Suppressor macrophage treated with lipopolysaccharide for 4 hours (primary cell): Measurements from ENCODE around the gene TPSB2.
"Not testable (repeated sequence)": the region's sequence is repeated elsewhere in the genome, so short reads cannot be mapped to it uniquely, and the experiment has no call there.

Source experiments
- DNase-seq: peaks from one replicate; pipeline ENCODE4 v3.0.0-alpha.2; 2020

Gene TPSB2

GRCh38 chr16:1230084-1230470, at the start of gene TPSB2:
Gene TPSB2 (minus strand): TSS chr16:1230184. CDS start chr16:1229951, 233 bp downstream.
- not testable (repeated sequence) for DNase-seq

DNA sequence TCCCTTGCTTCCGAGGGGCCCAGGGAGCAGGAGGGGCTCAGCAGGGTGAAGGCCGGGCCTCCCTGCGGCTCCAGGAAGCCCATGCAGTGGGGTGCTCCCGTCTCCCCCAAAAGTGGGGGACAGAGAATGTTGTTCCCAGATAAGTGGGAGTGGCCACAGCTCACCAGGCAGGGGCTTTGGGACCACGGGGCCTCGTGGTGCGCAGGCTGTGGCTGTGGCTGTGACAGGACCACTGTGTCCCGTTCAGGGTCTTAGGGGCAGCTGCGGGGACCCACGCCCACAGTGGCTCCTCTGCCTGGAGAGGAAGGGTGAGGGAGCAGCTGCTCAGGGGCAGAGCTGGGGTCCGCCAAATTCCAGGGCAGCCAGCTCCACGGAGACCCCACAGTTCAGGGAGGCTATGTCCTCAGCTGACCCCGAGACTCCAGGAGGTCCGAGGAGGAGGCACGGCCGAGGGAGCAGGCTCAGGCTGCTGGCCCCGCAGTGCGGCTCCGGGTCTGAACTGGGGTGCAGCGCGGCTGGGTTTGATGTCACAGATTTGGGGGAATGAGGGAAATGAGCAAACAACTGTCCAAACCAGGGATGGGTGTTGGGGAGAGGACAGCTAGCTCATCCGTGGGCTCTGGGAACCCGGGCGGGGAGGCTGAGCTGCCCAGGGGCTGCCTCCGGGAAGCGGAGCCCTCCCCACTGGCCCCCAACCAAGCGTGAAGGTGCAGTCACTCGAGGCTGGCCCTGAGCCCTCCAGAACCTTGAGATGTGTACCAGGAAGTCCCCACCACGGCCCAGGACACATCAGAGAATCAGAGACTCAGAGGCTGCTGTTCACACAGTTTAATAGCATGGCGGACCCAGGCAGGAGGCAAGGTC, 49.3 kb upstream of the TPSB2 start:
- DNase-seq = no peak

- no peak for DNase-seq
These were observed 48.5 kb upstream of the TPSB2 start for GRCh38 chr16:1278477-1278876.

GRCh38 chr16:1277617-1278282, 47.8 kb upstream of the TPSB2 start:
- no peak for DNase-seq

DNA sequence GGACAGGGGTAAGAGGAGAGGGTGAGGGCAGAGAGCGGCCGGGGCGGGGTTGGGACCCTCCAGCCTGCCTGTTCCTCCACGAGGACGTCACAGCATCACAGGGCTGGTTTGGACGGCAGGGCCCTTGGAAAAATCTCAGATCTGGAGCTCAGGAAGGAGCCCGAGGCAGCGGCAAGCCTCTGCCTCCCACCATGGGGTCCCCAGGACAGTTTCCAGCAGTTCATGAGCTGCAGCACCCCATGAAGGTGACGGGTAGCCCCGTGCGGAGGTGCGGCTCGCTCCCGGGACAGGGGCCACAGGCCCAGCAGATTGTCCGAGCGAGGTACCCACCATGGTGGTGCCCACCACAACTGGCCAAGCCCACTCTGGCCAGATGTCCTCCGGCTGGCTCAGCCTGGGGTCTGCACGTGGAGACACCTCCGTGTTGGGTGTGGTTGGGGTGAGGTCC, 47.2 kb upstream of the TPSB2 start:
- DNase-seq = no peak

DNA sequence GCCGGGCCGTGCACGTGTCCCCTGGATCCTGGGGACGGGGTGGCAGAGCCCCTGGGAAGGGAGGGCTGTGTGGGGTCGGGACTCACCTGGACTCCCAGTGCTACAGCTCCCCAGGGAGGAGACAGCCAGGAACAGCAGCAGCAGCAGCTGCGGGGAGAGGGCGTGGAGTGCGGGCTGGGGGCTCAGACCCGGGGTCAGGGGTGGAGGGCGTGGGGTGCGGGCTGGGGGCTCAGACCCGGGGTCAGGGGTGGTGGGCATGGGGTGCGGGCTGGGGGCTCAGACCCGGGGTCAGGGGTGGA, 46.5 kb upstream of the TPSB2 start:
- DNase-seq = no peak

DNA sequence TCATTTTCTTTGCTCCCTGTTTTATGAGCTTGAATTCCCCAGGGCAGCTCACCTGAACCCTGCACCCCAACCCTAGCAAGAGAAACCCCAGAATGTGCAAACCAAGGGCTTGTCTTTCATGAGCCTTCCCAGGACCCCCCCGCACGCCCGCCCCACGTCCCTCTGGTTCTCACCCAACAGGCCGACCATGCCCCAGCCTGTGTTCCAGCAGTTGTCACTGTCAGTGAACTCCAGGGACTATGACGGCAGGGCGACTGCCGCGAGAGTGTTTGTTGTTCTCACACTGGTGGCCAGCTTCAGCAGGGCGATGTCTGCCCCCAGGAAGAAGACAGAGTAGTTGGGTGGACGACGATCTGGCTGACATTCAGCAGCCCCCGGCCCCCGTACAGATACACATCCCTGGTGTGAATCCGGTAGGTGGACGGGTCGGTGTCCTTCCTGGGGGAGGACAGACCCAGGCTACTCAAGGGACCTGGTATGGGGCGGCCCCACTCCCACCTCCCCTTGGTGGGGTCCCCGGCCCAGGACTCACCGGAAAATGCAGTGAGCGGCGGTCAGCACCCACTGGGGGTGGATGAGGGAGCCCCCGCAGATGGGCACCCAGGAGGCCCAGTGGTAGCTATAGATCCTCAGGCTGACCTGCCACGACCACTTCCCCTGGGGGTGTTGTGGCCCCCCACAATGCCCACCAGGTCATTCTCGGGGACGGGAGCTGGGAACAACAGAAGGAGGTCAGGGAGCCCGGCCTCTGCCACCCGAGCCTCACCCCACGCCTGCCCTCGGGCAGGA, 46.0 kb upstream of the TPSB2 start:
- no peak for DNase-seq

GRCh38 chr16:1274767-1275166, 44.8 kb upstream of the TPSB2 start:
- DNase-seq = no peak

- no peak for DNase-seq
These were observed 43.8 kb upstream of the TPSB2 start for GRCh38 chr16:1273816-1274215.

DNA sequence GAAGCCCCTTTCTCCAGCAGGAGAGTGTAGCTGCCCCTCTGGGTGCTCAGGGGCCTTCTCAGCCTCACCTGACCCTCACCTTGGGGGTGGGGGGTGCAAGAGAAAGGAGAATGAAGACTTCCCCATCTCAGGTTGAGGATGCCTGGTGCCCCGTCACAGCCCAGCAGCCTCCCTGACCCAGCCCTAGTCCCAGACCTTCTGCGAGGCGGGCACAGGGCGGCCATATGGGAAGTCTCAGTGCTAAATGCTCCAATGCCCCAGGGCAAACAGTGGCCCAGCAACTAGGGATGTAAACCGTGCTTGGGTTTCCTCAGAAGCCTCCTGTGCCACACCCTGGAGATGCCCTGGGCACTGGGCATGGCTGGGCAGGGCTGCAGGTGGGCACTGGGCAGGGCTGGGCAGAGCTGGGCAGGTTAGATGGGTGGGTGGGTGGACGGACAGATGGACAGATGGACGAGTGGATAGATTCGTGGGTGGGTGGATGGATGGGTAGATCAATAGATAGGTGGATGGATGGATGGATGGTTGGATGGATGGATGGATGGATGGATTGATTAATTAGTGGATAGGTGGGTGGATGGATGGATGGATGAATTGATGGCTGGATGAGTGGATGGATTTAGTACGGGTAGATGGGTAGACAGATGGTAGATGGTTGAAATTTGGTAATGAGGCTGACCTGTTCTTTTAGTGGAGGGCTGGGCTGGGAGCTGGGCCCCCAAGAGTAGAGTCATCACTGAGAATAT, 42.6 kb upstream of the TPSB2 start:
- no peak for DNase-seq

DNA sequence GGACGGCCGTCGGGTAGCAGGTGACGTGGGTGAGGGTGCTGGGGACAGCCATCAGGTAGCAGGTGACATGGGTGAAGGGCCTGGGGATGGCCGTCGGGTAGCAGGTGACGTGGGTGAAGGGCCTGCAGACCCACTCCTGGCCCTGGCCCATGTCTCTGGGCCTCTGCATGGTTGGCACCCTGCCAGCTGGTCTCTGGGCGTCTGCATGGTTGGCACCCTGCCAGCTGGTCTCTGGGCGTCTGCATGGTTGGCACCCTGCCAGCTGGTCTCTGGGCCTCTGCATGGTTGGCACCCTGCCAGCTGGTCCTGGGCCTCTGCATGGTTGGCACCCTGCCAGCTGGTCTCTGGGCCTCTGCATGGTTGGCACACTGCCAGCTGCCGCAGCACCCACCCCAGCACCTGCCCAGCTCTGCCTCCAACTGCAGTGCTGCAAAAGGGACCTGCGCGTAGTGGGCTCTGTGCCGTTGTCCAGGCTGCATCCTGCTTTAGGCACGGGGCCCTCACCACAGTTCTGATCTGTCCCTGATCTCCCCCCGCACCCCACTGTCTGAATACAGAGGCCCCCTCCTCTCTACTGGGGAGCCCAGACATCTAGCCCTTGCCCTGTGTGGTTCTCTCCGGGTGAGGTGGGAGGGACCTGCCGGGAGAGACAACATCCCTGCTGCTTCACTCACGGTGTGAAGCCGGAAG, 41.9 kb upstream of the TPSB2 start:
- not testable (repeated sequence) for DNase-seq

DNA sequence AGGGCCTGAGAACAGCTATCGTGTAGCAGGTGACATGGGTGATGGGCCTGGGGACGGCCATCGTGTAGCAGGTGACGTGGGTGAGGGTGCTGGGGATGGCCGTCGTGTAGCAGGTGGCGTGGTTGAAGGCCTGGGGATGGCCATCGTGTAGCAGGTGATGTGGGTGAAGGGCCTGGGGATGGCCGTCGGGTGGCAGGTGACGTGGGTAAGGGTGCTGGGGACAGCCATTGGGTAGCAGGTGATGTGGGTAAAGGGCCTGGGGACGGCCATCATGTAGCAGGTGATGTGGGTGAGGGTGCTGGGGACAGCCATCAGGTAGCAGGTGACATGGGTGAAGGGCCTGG, 41.4 kb upstream of the TPSB2 start:
- DNase-seq = no peak

GRCh38 chr16:1269418-1269817, 39.4 kb upstream of the TPSB2 start:
- not testable (repeated sequence) for DNase-seq

DNA sequence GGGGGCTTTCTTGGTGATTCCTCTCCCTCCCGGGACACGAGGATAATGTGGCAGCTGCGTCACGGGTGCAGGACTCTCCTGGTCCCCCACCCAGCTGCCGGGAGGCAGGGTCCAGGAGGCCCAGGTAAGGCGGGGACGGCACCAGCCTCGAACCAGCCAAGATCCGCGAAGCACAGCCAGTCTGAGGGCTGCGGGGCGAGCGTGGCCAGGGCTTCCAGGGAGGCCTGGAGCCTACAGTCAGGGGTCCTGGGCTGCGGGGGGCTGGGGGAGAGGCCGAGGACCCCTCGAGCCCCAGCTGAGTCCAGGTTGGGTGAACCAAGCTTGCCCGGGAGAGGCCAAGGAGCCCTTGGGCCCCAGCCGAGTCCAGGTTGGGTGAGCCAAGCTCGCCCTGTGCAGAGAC, 35.8 kb upstream of the TPSB2 start:
- DNase-seq = no peak

- no peak for DNase-seq
These were observed 35.2 kb upstream of the TPSB2 start for GRCh38 chr16:1265090-1265630.

- DNase-seq = no peak
These were observed 34.5 kb upstream of the TPSB2 start for GRCh38 chr16:1264345-1265089.

DNA sequence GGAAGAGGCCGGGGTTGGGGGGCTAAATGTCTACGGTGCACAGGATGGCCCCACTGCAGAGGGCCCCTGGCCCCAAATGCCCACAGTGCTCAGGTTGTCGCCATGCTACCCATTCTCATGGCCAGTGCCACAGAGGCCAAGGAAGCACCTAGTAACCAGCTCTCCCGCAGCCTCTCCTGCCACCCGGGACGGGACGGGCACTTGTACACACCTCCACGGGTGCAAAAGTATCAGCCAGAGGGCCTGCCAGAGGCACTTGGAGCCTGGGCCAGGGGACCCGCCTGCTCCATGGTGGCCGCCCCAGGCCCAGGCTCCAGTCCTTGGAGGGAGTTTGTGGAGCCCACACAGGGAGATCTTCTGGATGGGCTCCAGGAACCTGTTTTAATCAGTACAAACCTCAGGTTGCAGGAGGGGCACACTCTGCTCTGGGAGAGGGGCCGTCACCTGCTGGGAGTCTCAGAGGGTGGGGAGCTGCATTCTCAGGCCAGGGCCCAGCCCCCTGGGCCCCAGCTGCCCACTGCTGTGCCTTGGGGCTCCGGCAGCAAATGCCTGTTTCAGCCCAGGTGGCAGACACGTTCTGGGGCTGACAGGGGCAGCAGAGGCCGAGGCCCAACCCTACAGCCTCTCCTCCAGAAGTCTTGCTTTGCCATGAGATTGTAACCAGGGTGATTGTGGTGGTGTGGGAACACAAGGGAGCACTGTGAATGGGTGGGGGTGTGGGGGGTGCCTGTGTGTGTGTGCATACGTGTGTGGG, 33.8 kb upstream of the TPSB2 start:
- no peak for DNase-seq

- DNase-seq = no peak
These were observed 32.9 kb upstream of the TPSB2 start for GRCh38 chr16:1262846-1263221.

- no peak for DNase-seq
These were observed 32.3 kb upstream of the TPSB2 start for GRCh38 chr16:1262210-1262845.
